NCI-H446 (cell line): Measurements from ENCODE around the gene STEEP1.

Source experiments
- DNase-seq, 2 experiments: peaks; one replicate each; lab custom pipeline; 2025; lab: John Stamatoyannopoulos, UW

STEEP1 gene

DNA sequence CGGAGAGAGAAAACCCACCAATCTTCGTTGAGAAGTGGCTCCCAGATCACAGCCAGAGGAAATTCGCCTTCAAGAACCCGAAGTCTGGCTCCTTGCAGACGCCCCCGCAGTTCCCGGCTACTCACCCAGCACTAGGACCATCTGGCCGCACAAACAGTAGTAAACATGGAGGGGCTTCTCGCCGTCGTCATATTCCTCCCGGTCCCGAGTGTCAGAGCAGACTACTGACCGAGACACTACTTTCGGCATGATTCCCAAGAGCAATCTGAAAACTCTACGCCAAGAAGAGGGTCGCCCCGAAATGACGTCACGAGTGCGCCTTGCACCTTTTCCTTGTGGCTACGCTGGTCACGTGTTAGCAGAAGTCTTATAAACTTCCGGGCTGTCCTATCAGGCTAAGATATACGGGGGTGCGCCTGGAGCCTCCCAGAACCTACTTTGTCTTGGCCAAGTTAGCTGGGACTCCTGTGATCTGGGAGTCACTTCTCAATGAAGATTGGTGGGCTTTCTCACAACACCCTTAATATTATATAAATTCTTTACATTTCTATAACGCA lies at the start of gene STEEP1:
STEEP1 (minus strand) TSS at position 303 of the 557 bp plus-strand sequence; CDS start at position 249, 54 bp downstream.
- DNase-seq = peak; percentile 79 to 92

GRCh38 chrX:119614776-119615175 lies 49.6 kb upstream of the STEEP1 start:
- no peak for DNase-seq

DNA sequence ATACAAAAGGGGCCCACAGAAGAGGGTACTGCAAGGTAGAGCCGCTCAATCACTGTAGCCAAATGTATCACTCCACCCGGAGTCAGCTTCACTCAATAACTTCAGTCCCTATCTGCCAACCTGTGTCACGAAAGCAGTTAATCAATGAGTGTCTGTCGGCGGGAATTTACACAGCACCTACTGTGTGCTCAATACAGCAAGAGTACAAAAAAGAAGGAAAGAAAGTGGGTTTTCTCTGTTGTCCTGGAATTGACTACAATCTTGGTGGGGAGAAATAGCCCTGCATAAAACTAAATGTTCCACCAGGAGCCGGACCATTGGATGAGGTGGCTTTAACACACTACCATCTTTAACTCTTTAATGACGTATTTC lies 41.8 kb upstream of the STEEP1 start:
- DNase-seq = no peak

DNA sequence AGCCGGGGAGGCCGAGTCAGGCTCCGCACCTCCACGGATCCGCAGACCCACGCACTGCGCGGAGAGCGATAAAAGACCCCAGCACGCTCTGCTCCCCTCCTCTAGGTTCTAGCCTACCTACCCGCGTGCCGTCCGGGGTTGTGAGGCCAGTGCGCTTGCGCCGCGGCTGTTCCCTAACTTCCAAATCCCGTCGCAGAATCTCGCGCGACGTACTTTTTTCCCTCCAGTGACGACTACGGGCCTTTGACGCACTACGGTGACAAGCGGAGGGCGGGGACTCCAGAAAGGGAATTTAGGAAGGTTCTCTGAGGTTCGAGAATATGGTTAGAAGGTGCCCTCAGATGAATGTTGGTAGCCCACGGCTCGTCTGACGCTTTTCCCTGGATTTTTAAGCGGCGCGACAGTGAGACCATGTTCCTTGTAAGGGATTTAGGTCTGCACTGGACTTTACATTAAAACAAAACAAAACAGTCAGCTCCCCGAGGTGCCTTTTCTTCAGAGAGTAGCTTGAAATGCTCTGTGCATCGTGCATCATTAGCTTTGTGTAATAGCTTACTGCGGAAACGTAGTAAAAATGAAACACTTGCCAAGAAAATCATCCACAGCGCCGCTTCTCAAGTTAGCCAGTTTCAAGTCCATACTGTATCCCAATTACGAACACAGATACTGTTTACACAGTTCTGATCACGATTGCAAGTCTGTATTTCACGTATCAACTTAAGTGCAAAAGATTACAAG lies 41.2 kb upstream of the STEEP1 start, which contains the start of gene NKRF:
NKRF (minus strand) TSS at position 145 of the 738 bp plus-strand sequence.
- peak; percentile 82 to 94 for DNase-seq

- no peak for DNase-seq
Observed at GRCh38 chrX:119605464-119606279, 40.5 kb upstream of the STEEP1 start.

DNA sequence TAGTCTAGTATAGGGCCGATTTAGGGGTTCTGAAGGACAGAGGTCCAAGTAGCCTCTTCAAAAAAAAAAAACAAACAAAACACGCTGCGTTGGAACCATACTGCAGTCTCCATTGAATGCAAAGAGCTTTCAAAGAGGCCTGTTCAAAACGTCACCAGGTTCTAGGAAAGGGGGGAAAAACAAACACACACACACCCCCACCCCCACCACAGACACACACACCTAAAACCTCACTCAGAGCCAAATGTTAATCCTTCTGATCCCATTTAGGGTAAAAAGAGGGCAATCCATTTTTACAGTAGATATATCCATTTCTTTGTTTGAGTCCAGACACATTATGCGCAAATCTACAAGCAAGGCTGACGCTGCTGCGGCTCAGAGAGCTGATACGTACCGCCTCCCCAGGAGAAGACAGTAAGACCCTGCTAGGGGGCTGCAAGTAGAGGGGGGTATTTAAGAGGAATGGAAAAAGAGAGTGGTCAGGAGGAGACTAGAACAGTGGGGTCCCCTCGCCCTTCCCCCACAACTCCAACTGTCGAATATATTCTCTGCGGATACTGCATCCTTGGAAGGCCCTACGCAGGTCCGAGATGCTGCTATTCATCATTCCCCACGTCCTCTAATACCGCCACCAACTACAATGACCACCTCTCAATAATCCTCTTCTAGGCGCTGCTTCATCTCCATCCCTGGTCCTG lies 39.7 kb upstream of the STEEP1 start:
- no peak for DNase-seq

DNA sequence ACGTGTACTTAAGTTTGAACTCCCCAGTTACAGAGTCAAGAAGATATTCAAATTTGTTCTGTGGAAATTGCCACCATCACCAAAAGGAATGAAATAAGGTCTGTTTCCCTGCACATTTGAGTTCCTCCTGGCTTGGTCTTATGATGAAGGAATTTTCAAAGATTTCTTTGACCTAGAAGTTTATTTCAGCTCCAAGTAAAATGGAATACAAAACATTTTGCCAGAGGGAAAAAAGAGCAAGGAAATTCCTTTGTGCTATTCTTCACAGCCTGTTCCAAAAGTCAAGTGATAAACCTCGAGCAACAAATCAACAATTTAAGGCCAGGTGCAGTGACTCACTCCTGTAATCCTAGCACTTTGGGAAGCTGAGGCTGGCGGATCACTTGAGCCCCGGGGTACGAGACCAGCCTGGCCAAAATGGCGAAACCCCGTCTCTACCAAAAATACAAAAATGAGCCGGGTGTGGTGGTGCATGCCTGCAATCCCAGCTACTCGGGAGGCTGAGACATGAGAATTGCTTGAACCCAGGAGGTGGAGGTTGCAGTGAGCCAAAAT lies 37.6 kb upstream of the STEEP1 start:
- DNase-seq = no peak

DNA sequence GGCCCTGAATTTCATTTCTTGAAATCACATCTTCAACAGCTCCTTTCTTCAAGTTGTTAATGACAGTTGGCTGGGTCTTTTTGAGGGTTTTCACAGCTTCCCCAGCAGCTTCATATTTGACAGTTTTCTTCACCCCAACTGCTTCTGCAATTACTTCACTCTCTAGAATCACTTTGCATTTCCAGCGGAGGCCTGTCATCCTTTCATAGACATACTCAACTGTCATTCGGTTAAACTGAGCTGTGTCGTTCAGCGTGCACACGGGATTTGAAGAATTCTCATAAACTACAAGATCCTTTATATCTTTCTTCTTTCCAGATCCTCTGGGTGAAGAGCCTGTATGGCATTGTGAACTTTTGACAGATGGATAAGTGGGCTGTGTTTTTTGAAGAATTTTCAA lies 24.6 kb upstream of the STEEP1 start:
- DNase-seq = no peak

- DNase-seq = no peak
Observed at GRCh38 chrX:119583431-119584059, 18.3 kb upstream of the STEEP1 start.

- DNase-seq = no peak
Observed at GRCh38 chrX:119579414-119579813, 14.2 kb upstream of the STEEP1 start.

DNA sequence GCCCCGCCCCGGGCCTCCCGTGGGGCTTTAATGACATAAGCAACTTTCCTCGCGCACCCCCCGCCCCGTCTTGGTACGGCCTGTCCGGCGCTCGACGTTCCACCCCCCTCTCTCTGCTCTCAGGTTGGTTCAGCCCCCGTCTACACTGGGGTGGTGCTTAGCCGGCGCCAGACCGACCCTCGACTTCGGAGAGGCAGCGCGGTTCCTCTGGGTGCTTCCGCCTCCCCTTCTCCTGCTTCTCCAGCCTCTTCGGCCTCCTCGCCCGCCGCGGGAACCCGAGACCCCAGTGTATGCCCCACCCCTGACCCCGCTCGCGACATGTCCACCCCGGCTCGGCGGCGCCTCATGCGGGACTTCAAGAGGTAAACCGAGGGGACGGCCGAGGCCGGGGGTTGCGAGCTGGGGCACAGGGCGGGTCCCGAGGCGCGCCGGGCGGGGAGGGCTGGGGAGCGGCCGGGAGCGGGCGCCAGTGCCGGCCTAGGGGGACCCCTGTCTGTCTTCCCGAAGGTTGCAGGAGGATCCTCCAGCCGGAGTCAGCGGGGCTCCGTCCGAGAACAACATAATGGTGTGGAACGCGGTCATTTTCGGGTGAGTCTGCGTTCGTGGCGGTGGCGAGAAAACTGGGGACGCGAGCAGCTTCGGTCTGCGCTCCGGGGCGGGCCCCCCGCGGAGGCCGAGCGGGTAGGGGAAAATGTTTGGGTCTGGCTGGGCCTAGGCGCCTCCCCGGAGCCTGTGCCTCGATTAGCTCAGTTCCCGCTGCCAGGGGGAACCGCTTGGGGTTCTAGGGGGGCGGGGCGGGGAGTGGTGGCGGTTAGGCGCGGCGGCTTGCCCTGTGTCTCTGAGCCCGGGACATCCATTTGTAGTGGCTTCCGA lies 9.4 kb upstream of the STEEP1 start, which contains the start of gene UBE2A:
UBE2A (plus strand) TSS at position 170 of the 873 bp plus-strand sequence; CDS start at position 319, 149 bp downstream.
- DNase-seq = peak; percentile 75 to 90

DNA sequence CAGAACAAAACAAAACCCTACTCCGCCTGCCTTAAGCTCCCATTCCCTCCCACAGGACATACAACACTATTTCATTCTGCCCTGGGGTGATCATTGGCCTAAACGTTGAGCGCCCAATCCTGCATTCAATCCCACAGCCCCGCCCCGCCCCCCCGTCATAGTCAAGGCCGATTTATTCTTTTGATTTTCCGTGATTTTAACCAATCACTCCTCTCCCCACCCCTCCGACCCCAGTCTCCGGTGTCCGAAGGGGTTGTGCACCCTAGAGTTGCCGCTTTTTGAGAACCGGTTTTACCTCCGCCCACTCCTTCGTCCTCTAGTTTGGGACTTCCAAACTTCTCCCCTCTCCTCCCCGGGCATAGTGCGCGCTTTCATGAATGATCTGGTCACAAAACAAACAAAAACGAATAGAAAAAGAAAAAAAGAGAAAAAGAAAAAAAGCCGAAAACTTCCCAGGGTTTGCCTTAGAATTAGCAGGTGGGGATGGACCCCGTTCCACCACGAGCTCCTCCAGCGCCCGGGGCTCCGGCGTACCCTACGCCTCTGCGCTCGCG lies 8.7 kb upstream of the STEEP1 start:
- DNase-seq = no peak

GRCh38 chrX:119573222-119573621 lies 8.0 kb upstream of the STEEP1 start:
- DNase-seq = no peak

GRCh38 chrX:119570351-119570835 lies 5.2 kb upstream of the STEEP1 start:
- no peak for DNase-seq

DNA sequence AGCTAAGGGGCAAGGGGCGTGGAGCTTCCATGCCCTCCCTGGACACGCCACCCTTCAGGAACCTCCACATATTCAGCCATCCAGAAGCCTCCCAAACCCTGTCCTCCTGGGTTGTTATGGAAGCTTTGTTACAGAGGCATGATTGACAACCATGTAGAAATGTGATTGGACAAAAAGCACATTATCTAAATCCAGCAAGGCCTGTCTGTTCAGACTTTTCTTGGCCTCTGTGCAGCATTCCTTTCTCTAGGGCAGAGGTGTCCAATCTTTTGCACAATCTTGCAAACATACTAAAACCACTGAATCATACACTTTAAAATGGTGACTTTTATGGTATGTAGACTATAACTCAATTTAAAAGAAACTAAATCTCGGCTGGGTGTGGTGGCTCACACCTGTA lies 12.7 kb downstream of the STEEP1 start:
- no peak for DNase-seq

GRCh38 chrX:119549327-119550016 lies 15.7 kb downstream of the STEEP1 start:
- DNase-seq = no peak

GRCh38 chrX:119541188-119541587 lies 24.0 kb downstream of the STEEP1 start:
- no peak for DNase-seq

DNA sequence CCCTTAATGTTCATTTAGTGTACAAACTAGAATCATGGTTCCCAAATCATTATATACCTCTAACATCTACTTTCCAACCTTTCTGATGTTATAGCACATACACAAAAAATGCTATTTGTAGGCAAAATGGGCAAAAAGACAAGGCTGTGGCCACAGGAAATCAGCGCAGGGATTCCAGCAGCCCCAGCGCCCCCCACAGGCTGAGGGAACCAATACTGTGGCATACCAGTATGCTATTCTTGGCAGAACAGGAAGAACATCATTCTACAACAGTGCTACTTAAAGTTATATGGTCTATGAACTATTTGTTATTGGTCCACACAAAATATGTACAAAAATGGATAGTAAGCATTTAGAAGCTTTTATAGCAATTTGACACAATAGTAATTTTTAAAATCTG lies 25.3 kb downstream of the STEEP1 start:
- DNase-seq = no peak

DNA sequence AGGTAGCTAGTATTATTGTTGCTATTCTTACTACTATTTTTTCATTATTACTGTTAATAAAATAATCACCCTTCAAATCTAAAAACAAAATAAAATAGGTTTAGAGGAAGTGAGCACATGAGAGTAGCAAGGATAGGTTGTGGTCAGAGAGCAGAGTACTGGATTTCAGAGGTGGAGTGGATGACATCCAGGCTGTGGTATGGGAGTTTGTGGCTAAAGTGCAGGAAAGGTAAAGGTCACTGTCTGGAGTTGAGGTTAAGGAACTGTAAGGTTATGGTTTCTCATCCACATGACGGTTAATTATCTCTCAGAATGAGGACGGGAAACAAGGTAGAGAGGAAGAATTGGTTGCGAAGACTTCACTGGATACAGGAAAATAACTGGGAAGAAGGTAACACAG lies 27.7 kb downstream of the STEEP1 start:
- DNase-seq = no peak
